HEK293T (cell line): ENCODE data around the gene ZNRD2.

ENCODE experiments used
- ELF4 ChIP-seq: fragments of 450-650 bp; IDR thresholded peaks from 2 replicates; pipeline ENCODE4 v1.6.1; 2017; ENCODE audit warnings: antibody characterized with exemption
- FOXK2 ChIP-seq: fragments of 450-650 bp; IDR thresholded peaks from 2 replicates; pipeline ENCODE4 v1.6.1; 2016; ENCODE audit warnings: mild to moderate bottlenecking
- TARDBP ChIP-seq: fragments of 450-650 bp; IDR thresholded peaks from 2 replicates; pipeline ENCODE4 v1.6.1; 2016

- no peak for TF ChIP-seq ELF4
- no peak for TF ChIP-seq FOXK2
- TF ChIP-seq TARDBP = no peak
Measured at GRCh38 chr11:65548395-65548794, 21.9 kb upstream of the ZNRD2 start.
